ENCODE data around the gene SH3RF3.
"Not testable (repeated sequence)": the region's sequence is repeated elsewhere in the genome, so short reads cannot be mapped to it uniquely, and the experiment has no call there.

SH3RF3 gene

DNA sequence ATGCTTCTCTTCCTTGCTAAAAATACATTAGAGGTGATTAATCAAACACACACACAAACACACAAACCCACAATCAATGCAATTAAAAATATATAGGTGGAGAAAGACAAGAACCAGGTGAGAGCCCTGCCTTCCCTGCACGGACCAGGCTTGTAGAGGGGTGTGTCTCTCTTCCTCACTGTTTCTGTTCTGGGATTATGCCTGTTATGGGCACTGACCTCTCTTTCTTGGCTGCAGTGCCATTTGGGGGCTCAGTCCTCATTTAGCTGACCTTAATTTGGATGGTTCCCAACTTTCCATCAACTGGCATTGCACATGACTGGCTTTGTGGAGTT is 89.8 kb downstream of the SH3RF3 start:
- H3K27ac ChIP-seq = peak overlapping the region; percentile 83
- no peaks in the 10 kb centered on the region for H3K79me2 ChIP-seq (ENCODE audit: insufficient read depth, low read depth)
- H4K20me1 ChIP-seq (ENCODE audit: insufficient read depth) = no peaks in the 10 kb centered on the region
- no peaks in the 10 kb centered on the region for H3K27me3 ChIP-seq (ENCODE audit: insufficient read depth, low read depth)
- H3K4me2 ChIP-seq = peak overlapping the region; percentile 94
- peak overlapping the region; percentile 4; the same call in 1 of the 2 replicates for H2AFZ ChIP-seq (ENCODE audit: low read depth)
- no peaks in the 10 kb centered on the region for H3K36me3 ChIP-seq (ENCODE audit: insufficient read depth)
- TF ChIP-seq, protein P1, sequence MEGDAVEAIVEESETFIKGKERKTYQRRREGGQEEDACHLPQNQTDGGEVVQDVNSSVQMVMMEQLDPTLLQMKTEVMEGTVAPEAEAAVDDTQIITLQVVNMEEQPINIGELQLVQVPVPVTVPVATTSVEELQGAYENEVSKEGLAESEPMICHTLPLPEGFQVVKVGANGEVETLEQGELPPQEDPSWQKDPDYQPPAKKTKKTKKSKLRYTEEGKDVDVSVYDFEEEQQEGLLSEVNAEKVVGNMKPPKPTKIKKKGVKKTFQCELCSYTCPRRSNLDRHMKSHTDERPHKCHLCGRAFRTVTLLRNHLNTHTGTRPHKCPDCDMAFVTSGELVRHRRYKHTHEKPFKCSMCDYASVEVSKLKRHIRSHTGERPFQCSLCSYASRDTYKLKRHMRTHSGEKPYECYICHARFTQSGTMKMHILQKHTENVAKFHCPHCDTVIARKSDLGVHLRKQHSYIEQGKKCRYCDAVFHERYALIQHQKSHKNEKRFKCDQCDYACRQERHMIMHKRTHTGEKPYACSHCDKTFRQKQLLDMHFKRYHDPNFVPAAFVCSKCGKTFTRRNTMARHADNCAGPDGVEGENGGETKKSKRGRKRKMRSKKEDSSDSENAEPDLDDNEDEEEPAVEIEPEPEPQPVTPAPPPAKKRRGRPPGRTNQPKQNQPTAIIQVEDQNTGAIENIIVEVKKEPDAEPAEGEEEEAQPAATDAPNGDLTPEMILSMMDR (conservative IDR thresholded peaks at IDR 0.05; ENCODE audit: low read depth, low read length) = no peak
- H3K4me3 ChIP-seq (IDR thresholded peaks at IDR 0.05; ENCODE audit: insufficient read depth, low read depth, low read length) = no peak overlapping the region
- H3K4me1 ChIP-seq (ENCODE audit: low read depth, poor library complexity, severe bottlenecking) = peaks cover 92% of the 10 kb centered on the region
- peak overlapping the region; percentile 20; the same call in 1 of the 2 replicates for H3K9ac ChIP-seq

DNA sequence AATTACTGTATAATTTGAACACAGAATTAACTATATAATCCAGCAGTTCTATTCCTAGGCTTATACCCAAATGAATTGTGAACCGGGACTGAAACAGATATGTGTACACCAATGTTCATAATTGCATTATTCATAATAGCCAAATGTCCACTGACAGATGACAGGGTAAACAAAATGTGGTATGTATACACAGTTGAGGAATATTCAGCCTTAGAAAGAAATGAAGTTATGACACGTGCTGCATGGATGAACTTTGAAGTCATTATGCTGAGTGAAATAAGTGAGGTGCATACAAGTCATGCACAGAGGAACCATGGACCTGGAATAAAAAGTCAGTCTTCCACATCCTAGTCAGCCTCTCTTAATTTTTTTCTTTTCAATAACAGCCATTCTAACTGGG is 91.9 kb downstream of the SH3RF3 start:
- Histone ChIP-seq H3K4me3 (IDR thresholded peaks at IDR 0.05; ENCODE audit: insufficient read depth, low read depth, low read length) (no peak overlapping the region), H3K4me2 (peak overlapping the region; percentile 94; the same call in 1 of the 2 replicates), H2AFZ (ENCODE audit: low read depth) (no peak overlapping the region), H3K79me2 (ENCODE audit: insufficient read depth, low read depth) (no peaks in the 10 kb centered on the region), H3K27me3 (ENCODE audit: insufficient read depth, low read depth) (no peaks in the 10 kb centered on the region), H3K9ac (no peak overlapping the region), H3K4me1 (ENCODE audit: low read depth, poor library complexity, severe bottlenecking) (peaks cover 94% of the 10 kb centered on the region), H3K36me3 (ENCODE audit: insufficient read depth) (no peaks in the 10 kb centered on the region), H4K20me1 (ENCODE audit: insufficient read depth) (no peaks in the 10 kb centered on the region), H3K27ac (no peak overlapping the region)
- TF ChIP-seq, protein P1 (conservative IDR thresholded peaks at IDR 0.05; ENCODE audit: low read depth, low read length) = no peak

DNA sequence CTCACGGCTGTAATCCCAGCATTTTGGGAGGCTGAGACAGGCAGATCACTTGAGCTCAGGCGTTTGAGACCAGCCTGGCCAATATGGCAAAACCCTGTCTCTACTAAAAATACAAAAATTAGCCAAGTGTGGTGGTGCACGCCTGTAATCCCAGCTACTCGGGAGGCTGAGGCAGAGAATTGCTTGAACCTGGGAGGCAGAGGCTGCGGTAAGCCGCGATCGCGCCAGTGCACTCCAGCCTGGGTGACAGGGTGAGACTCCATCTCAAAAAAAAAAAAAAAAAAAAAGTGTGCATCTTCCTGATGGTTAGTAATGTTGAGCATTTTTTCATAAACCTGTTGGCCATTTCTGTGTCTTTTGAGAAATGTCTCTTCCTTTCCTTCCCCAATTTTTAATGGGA is 92.3 kb downstream of the SH3RF3 start:
- H3K27ac ChIP-seq; H4K20me1 ChIP-seq (ENCODE audit: insufficient read depth); H3K9ac ChIP-seq; H3K27me3 ChIP-seq (ENCODE audit: insufficient read depth, low read depth); H3K36me3 ChIP-seq (ENCODE audit: insufficient read depth); H3K4me3 ChIP-seq (IDR thresholded peaks at IDR 0.05; ENCODE audit: insufficient read depth, low read depth, low read length); H3K79me2 ChIP-seq (ENCODE audit: insufficient read depth, low read depth); H2AFZ ChIP-seq (ENCODE audit: low read depth): not testable (repeated sequence)
- Histone ChIP-seq H3K4me1 (ENCODE audit: low read depth, poor library complexity, severe bottlenecking) (peaks cover 94% of the 10 kb centered on the region), H3K4me2 (peak overlapping the region; percentile 94; the same call in 1 of the 2 replicates)

DNA sequence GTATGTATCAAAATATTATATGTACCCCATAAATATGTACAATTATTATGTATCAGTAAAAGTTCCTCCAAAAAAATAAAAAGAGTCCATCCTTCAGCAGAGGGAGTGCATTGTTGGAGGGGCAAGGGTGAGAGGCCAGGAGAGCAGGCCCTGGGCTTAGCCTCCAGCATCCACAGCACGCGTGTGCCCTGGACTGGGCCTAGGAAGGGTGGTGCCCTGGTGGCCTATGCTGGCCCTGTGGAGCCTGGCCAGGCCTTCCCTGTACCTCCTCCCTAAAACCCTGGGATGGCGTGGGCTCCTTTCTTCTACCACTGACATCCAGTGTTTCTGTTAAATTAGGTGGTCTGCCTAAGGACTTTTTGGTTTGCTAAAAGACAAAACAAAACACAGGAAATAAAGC is 93.4 kb downstream of the SH3RF3 start:
- H3K36me3 ChIP-seq (ENCODE audit: insufficient read depth) = no peaks in the 10 kb centered on the region
- H3K9ac ChIP-seq = no peak overlapping the region
- H4K20me1 ChIP-seq (ENCODE audit: insufficient read depth) = no peaks in the 10 kb centered on the region
- no peaks in the 10 kb centered on the region for H3K79me2 ChIP-seq (ENCODE audit: insufficient read depth, low read depth)
- H3K4me2 ChIP-seq = peak overlapping the region; percentile 11; the same call in 1 of the 2 replicates
- H3K27ac ChIP-seq = no peak overlapping the region
- TF ChIP-seq, protein P1 (conservative IDR thresholded peaks at IDR 0.05; ENCODE audit: low read depth, low read length) = no peak
- no peak overlapping the region for H3K4me3 ChIP-seq (IDR thresholded peaks at IDR 0.05; ENCODE audit: insufficient read depth, low read depth, low read length)
- H3K4me1 ChIP-seq (ENCODE audit: low read depth, poor library complexity, severe bottlenecking) = peaks cover 90% of the 10 kb centered on the region
- no peak overlapping the region for H2AFZ ChIP-seq (ENCODE audit: low read depth)
- no peaks in the 10 kb centered on the region for H3K27me3 ChIP-seq (ENCODE audit: insufficient read depth, low read depth)

DNA sequence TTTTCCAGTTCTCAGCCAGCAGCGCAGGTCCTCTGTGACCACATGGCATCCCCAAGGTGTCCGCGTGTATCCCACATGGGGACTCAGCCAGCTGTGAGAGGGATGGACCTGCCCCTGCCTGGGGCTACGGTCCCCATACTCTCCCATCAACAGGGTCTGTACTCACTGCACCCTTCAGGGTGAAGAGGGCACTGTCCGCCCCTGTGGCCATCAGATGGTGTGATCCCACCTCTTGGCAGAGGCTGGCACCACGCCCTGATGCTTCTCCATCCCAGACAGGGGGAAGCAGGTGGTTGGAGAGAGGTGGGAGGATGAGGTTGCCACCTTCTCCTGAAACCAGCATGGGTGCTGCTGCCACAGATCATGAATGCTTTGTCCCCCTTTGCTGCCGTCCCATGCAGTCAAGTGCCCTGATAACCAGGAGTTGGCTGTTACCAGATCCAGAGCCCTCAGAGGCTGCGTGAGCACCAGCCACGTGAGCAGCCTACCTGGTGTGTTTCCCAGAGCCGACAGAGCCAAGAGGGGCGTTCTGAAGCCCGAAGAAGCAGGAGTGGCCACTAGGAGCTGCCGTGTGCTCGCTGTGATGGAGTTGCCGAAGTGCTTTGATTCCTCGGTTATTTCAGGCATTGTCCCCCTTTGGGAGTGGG is 93.9 kb downstream of the SH3RF3 start:
- H3K27me3 ChIP-seq (ENCODE audit: insufficient read depth, low read depth) = no peaks in the 10 kb centered on the region
- H4K20me1 ChIP-seq (ENCODE audit: insufficient read depth) = no peaks in the 10 kb centered on the region
- H3K4me1 ChIP-seq (ENCODE audit: low read depth, poor library complexity, severe bottlenecking) = peaks cover 85% of the 10 kb centered on the region
- no peak overlapping the region for H3K27ac ChIP-seq
- no peak overlapping the region; the same call in 1 of the 2 replicates for H3K4me2 ChIP-seq
- no peak overlapping the region for H3K9ac ChIP-seq
- H2AFZ ChIP-seq (ENCODE audit: low read depth) = no peak overlapping the region
- no peaks in the 10 kb centered on the region for H3K36me3 ChIP-seq (ENCODE audit: insufficient read depth)
- no peaks in the 10 kb centered on the region for H3K79me2 ChIP-seq (ENCODE audit: insufficient read depth, low read depth)
- TF ChIP-seq, protein P1 (conservative IDR thresholded peaks at IDR 0.05; ENCODE audit: low read depth, low read length) = no peak
- H3K4me3 ChIP-seq (IDR thresholded peaks at IDR 0.05; ENCODE audit: insufficient read depth, low read depth, low read length) = no peak overlapping the region

All from KMS-11 (cell line).